ENCODE measurements around the gene ATP2C2.
"Not testable (repeated sequence)": the region's sequence is repeated elsewhere in the genome, so short reads cannot be mapped to it uniquely, and the experiment has no call there.

The ATP2C2 gene

DNA sequence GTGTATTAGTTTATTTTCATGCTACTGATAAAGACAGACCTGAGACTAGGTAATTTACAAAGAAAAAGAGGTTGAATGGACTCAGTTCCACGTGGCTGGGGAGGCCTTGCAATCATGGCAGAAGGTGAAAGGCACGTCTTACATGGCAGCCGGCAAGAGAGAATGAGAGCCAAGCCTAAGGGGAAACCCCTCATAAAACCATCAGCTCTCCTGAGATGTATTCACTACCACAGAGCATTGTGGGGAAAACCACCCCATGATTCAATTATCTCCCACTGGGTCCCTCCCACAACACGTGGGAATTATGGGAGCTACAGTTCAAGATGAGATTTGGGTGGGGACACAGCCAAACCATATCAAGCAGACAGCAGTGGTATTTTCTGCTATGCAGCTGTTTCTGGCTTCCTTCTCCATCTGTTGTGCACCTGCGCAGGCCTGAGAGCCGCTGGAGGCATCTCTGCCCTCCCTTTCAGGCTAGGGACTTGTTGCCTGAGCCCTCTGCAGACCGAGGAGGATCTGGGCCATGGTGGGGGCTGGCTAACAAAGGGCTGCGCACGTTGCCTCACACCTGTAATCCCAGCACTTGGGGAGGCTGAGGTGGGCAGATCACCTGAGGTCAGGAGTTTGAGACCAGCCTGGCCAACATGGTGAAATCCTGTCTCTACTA, 82.8 kb downstream of the ATP2C2 start:
- not testable (repeated sequence) for DNase-seq (ENCODE audit: low read depth in 2 of 2)

DNA sequence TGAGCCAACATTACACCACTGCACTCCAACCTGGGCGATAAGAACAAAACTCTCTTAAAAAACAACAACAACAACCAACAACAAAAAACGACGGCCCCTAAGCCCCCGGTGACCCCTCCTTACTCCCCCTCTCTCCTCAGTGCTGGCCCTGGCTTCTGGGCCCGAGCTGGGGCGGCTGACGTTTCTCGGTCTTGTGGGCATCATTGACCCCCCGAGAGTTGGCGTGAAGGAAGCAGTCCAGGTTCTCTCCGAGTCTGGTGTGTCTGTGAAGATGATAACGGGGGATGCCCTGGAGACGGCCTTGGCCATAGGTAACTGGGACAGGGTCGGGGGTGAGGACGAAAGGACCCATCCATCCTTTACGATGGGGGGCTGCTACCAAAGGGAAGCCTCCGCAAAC, 83.4 kb downstream of the ATP2C2 start:
- no peak for DNase-seq (ENCODE audit: low read depth in 2 of 2)

DNA sequence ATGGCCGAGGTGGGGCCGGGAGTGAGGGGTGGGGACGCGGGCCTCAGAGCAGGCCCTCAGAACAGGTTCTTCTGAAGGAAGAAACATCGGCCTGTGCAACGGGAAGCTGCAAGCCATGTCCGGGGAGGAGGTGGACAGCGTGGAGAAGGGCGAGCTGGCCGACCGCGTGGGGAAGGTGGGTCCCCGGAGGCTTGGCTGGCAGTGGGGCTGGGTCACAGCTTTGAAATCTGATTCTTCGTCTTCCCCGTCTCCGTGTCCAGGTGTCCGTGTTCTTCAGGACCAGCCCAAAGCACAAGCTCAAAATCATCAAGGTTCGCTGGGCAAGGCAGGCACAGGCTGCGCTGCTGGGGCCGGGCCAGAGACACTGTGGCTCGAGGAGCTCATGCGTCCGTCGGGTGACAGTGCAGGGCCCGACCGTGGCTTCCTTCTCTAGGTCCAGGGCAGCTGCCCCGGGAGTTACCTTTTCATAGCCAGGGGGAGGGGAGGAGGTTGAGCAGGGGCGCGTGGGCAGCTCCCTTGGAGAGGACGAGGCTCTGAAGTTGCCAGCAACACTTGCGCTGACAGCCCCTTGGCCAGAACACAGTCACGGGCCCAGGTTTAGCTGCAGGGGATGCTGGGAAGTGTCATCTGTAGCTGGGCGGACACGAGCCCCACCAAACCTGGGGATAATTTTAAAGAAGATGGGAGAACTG, 84.9 kb downstream of the ATP2C2 start:
- DNase-seq (ENCODE audit: low read depth in 2 of 2): no peak

DNA sequence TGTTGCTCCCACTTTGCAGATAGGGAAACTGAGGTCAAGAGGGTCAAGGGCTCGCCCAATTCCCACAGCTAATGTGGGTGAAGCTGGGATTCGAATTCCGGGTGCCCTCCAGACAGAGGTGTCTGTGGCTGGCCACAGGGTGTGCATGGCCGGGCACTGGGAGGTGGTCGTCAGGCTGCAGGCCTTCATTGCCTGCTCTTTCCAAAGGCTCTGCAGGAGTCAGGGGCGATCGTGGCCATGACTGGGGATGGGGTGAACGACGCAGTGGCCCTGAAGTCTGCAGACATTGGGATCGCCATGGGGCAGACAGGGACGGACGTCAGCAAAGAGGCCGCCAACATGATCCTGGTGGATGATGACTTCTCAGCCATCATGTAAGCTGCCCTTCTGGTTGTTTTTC, 86.3 kb downstream of the ATP2C2 start:
- no peak for DNase-seq (ENCODE audit: low read depth in 2 of 2)

DNA sequence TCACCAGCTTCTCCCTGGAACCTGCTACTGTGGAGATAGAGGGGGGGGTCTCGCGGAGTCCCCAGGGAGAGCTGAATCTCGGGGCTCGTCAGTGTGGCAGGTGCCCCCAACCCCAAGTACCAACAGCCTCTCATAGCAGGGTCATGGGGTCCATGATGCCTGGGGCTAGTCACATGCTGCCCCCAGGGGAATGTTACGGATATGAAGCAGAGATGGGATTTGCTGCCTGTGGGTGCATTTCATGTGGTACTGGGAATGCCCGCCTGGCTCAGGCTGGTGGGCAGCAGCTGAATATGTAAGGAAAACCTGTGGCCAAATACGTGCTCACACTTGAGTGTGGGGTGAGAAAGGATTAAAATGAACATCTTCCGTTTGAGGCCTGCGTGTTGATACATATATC, 86.7 kb downstream of the ATP2C2 start:
- no peak for DNase-seq (ENCODE audit: low read depth in 2 of 2)

DNA sequence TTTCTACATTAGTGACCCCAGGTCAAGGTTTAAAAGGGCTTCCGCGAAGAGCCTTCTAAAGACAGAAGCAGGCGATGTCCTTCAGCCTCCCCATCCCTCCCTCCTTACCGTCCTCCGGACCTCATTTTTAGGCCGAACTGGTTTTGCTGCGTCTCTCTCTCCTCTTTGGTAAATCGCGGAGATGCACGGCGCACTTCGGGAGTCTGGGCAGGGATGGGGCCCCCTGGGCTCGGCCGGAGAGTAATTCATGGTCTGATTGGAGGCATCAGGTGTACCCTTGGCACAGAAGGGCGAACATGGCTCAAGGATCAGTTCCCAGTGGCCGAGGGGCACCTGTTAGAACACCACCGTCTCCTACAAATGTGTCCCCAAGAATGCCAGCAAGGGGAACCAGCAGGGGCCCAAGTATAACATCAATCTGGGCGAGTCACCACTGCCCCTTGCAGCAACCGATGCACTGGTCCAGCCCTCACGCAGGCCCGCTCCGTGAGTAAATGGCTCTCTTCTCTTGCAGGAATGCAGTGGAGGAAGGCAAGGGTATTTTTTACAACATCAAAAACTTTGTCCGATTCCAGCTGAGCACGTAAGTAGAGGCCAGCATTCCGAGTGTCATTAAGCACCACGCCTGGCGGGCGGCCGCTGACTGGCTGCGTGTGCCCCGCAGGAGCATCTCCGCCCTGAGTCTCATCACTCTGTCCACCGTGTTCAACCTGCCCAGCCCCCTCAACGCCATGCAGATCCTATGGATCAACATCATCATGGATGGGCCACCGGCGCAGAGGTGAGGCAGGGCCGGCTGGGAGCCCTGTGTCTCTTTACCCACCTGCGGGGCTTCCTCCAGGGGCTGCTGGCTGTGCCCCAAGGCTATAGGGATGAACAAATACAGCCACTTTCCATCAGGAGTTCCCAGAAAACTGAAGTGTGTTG, 90.5 kb downstream of the ATP2C2 start:
- no peak for DNase-seq (ENCODE audit: low read depth in 2 of 2)

DNA sequence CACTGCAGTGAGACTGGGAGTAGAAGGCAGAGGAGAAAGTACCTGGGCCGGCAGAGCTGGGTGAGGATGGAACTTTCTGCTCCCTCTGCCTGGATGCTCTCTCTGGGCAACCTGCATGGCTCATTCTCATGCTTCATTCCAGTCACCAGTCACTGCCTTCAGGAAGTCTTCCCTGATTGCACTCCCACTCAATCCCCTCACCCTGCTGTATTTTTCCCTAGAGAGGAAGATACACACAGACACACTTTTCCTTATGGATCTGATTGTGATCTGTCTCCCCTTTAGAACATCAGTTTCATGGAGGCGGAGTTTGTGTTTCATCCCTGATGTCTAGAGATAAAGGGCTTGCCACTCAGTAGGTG, 91.2 kb downstream of the ATP2C2 start:
- no peak for DNase-seq (ENCODE audit: low read depth in 2 of 2)

DNA sequence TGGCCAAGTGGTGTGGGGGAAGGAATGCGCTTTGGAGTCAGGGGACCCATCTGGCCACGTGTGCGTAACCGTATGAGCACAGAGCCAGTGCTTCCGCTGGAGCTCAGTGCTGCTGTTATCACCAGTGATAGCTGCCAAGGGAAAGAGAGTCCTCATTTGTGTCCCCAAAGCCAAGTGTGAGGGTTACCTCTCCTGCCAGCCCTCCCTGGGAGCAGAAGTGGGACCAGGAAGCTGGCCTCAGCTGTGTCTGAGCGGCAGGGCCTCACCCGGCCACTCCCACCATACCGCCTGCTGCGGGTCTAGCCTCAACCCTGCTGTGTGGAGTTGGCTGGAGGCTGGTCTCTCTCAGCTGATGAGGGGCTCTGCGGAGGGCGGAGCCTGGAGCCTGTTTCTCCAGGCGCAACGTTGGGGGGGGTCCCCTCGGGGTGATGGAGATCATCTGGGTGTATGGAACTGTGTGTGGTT, 91.6 kb downstream of the ATP2C2 start:
- DNase-seq (ENCODE audit: low read depth in 2 of 2): no peak

DNA sequence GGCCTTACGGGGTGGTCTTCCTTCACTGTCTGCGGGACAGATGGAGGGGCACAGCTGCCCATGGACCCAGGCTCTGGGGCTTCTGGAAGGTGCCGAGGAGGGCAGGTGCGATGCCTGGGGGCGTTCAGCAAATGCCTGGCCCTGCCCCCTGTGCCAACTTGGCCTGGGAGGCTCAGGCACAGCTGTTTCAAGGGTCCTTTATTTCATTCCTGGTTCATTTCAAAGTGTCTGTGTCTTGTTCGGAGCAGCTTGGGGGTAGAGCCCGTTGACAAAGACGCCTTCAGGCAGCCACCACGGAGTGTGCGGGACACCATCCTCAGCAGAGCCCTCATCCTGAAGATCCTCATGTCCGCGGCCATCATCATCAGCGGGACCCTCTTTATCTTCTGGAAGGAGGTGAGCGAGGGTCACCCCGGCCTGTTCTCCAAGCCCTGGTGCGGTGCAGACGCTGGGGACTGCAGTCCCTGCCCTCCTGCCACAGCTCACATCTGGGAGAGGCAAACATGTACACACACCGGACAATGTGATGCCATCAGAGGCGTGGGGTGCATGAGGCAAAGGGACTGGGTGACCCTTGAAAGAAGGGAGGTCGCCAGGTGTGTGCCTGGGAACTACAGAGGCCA, 92.2 kb downstream of the ATP2C2 start:
- no peak for DNase-seq (ENCODE audit: low read depth in 2 of 2)

DNA sequence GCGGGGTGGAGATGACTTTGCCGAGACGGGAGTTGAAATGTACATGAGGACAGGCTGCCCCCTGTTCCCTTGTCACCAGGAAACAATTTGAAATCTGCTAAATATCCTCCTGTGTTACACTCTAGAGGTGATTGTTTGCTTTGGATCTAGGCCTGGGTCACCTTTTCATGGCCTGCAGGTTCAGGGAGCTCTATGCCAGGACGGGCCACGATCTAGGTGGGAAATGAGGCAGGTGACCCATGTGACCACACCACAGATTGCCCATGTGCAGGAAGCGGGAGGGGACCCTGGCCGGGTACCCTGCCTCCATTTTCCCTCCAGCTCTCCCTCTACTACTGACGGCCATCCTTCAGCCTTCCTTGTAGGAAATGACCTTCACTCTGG, 92.7 kb downstream of the ATP2C2 start:
- DNase-seq (ENCODE audit: low read depth in 2 of 2): no peak

DNA sequence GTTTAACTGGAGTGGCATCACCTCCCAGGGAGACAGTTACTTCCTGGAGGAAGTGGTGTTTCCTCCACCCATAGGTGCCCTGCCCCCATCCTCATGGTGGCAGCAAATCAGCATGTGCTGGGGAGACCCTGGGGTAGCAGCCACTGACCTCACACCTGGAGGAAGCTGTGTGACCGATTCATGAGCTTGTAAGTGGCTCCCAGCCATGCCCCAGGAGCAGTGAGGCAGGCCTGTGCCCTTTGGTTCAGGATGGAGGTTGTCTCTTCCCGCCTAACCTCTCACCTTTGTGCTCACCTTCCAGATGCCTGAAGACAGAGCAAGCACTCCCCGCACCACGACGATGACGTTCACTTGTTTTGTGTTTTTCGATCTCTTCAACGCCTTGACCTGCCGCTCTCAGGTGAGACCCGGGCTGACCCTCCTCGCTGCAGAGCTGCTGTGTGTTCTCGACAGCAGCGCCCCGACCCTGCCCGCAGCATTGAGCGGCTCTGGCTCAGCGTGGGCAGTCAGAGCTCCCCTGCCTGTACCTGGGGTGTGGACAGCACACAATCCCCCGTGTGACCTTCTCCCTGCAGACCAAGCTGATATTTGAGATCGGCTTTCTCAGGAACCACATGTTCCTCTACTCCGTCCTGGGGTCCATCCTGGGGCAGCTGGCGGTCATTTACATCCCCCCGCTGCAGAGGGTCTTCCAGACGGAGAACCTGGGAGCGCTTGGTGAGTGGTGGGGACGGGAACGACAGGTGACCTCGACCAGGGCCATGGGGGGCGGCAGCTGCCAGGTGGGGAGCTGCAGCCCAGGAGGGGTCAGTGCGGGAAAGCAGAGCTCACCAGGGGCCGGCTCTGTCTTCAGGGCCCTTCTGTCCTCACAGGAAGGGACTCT, 93.3 kb downstream of the ATP2C2 start:
- DNase-seq (ENCODE audit: low read depth in 2 of 2): no peak

DNA sequence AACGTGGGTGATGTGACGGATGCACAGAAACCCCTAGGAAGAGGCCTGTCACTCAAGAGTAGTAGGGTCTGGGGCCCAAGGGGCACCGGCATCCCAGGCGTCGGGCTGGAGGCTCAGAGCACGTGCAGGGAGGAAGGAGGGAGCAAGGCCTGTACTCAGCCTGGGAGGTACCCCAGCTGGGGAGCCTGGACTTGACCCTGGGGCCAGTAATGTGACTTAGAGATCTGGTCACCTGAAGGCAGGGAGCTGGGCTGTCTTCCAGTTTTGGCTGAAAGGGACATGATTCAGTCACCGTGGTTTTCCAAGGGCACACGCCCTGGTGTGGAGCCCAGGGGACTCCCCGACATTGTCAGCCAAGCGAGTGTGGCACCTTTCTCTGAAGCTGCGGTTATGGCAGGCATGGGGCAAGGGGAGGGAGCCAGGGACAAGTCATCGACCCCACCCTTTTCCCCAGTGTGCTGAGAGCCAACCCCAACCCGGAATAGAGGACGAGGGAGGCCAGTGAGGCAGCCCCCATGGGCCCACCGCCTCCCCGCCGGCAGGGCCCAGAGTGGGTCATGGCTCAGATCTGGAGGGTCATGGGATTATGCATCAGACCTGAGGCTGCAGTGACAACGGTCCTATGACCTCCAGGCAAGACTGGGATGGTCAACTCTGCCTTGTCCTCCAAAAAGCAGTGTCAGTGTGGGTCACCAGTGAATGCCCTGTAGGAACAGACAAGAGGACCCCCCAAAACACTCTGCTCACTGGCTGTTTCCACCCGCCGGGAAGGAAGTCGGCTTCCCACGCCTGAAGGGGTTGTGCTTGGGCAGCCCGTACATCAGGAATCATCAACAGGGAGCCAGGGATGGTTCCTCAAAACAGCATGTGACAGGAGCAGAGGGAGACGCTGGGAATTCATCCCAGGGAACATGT, 94.2 kb downstream of the ATP2C2 start:
- no peak for DNase-seq (ENCODE audit: low read depth in 2 of 2)

DNA sequence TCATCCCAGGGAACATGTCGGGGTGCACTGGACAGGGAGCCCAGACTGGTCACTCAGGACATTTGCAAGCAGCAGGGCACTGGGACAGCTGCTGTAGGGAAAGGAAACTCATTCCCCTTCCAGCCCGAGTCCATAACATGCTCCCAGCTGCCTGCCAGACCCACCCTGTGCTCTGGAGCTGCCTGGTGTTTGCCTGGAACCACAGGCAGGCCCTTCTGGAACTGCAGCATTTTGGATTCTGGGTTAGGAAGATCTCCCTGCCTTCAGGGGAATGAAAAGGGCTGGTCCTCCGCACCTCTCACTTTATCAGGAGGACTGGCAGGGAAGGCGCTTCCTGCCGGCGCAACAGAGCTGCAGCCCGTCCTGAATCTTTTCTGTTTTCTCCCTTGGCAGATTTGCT, 94.9 kb downstream of the ATP2C2 start:
- DNase-seq (ENCODE audit: low read depth in 2 of 2): no peak

DNA sequence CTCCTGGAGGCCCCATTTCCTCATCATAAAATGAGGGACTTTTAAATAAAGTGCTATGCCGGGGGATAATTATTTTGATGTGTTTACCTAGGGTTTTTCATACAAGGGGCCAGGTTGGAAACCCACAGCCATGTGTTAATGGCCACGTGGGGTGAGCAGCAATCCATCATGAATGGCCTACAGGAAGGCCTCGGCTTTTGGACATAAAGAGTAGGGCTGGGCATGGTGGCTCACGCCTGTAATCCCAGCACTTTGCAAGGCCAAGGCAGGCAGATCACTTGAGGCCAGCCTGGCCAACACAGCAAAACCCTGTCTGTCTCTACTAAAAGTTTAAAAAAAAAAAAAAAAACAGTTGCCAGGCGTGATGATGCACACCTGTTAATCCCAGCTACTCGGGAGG, 95.8 kb downstream of the ATP2C2 start:
- no peak for DNase-seq (ENCODE audit: low read depth in 2 of 2)

DNA sequence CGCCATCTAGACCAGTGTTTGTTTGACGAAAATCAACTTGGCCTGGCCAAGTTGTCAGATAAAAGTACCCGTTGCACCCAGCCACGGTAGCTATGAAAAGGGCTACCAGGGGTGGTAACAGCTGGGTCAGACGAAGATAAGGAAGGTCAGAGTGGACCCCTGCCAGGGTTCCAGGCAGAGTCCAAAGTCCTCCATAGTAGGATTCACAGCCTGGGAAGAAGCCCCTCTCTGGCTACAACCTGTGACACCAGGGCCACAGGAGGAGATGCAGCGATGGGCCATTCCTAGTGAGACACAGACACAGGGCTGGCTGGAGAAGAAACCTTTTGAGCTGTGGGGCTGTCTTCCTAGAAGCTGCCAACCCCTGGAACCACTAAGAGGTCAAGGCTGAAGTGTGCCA, 96.8 kb downstream of the ATP2C2 start:
- DNase-seq (ENCODE audit: low read depth in 2 of 2): no peak

DNA sequence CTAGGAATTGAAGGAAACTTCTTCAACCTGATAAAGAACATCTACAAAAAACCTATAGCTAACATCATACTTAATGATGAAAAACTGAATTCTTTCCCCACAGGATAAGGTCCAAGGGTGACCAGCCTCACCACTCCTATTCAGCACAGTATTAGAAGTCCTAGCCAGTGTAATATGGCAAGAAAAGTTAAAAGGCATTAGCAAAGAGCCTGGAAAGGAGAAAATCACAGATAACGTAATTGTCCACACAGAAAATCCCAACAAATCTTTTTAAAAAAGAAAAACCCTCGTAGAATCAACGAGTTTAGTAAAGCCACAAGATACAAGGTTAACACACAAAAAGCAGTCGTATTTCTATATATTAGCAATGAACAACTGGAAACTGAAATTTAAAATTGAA, 98.4 kb downstream of the ATP2C2 start:
- no peak for DNase-seq (ENCODE audit: low read depth in 2 of 2)

DNA sequence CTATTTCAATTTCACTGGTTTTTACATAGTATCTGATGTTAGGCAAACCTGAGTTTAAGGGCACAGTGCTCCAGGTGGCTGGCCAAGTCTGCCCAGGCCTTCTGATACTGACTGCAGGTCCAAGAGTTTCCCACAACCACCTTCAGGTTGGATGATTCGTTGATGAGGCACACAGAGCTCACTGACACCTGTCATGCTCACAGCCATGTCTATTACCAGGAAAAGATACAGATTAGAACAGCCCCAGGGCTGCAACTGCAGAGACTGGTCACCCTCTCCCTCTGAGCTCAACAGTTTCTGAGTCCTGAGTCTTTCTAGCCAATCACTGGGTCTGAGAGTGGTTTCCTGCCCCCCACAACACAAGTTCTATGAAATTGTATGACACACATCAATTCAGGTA, 98.9 kb downstream of the ATP2C2 start:
- DNase-seq (ENCODE audit: low read depth in 2 of 2): no peak

DNA sequence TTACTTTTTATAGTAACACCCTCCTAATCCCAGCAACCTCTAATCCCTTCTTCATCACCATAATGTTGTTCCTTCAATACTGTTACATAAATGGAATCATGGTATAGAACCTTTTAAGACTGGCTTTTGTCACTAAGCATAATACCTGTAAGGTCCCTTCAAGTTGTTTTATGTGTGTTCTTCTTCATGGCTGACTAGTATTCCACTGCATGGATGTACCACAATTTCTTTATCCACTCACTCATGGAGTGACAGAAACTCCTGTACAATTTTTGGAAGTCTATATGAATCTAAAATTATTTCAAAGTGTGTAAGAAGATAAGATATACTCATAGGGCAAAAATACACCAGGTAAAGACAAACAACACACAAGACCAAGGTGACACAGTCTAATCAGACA, 99.4 kb downstream of the ATP2C2 start:
- no peak for DNase-seq (ENCODE audit: low read depth in 2 of 2)

DNA sequence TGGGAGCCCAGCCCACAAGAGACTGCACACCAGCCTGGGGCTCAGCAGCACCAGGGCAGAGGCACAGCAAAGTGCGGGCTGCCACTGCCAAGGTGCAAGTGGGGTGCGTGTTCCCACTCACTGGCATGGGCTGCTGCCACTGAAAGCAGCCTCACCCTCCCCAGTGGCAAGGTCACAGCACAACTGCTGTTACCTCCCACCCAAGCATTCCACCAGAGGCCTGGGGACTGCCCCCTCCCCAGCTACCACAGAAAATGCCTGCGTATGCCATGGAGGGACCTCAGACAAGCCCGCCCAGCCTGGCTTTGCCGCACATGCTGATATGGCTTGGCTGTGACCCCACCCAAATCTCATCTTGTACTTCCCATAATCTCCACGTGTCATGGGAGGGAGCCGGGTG, 103.0 kb downstream of the ATP2C2 start:
- DNase-seq (ENCODE audit: low read depth in 2 of 2): no peak

DNA sequence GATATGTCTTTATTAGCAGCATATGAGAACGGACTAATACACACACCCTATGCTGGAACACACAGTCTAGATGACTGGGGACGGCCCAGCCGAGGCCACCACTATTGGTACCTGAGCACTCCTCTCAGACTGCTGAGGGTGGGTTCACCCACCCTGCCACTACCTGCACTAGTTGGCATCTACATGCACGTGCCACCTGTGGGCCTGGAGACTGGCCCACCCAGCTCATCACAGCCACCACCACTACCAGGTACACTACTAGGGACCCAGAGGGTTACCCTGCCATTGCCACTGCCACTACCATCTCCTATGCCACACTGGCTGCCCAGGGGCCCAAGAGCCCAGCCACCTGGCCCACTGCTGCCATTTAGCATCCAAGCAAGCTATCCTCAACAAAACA, 103.6 kb downstream of the ATP2C2 start:
- no peak for DNase-seq (ENCODE audit: low read depth in 2 of 2)

Data from fibroblast of skin of left quadriceps (primary cell).